HG02623 (cell line): Measurements from ENCODE around the gene UBC.
A peak's percentile ranks its signal among the peaks of the same experiment; 100 is the strongest.

ENCODE experiments used
- ATAC-seq: cut with Tn5 transposase; IDR thresholded peaks from one replicate; pipeline ENCODE4 v1.9.1; 2021; ENCODE audit warnings: moderate library complexity; ENCODE audit not compliant: unreplicated experiment

Gene UBC

DNA sequence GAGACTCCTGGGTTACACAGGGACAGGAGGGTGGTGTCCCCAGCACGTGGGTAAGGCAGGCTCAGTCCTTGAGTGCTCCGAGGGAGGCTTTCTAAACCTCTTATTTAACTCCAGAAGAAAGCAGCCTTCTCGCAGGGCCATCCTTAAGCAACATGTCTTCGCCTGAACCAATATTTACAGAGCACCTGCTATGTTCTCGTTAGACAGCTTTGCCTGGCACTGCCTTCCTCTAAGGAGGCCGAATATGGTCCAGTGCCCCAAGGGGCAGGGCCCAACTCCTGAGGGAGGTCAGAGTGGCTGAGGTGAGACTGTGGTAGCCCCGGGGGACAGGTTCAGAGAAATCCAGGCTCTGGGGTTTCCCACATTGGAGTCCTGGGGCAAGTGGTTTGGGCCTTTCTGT is 48.7 kb downstream of the UBC start:
- no peak for ATAC-seq

GRCh38 chr12:124864326-124864752 is 50.1 kb downstream of the UBC start:
- ATAC-seq, result no peak

DNA sequence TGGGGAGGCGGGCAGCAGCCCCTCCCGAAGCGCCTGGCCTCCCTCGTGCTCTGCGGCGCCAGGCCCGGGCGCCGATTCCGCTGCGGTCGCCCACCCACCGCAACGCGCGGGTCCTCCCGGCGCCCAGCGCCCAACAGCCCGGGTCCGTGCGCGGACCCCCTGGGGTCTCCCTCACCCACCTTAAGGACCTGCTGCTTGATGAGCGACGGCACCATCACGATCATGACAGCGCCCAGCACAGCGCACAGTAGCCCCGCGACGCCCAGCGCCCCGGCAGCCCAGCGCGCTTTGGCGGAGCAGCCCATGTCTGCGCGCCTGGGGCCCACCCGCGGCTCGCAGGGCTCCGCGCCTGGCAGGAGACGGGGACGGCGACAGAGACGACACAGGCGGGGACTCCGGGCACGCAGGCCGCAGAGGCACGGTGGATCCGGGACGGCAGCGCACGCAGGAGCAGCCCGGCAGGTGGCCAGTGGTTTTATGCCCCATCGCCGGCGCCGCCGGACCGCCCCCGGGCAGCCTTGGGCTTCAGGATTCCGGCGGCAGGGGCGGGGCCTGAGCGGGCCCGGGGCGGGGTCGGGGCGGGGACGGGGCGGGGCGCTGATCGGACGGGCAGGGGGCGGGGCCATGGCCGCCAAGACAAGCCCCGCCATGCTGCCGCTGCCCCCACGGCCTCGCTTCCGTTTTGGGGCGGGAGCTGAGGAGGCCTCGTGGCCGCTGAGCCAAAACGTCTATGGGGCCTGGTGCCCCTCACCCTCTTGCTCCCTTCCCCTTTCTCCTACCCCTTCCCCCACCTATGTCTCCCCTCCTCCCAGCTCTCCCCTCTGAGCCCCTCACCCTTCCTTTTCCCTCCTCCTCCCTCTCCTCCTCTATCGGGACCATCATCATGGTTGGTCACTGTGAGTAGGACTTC is 50.8 kb downstream of the UBC start, which contains the start of gene SCARB1:
TSS of gene SCARB1 (minus strand) at position 449 of the 910 bp plus-strand sequence. CDS start at position 305, 144 bp downstream.
- ATAC-seq, result peak; percentile 53

- ATAC-seq, result peak; percentile 14
Measured at GRCh38 chr12:124862768-124863415, 51.6 kb downstream of the UBC start.

DNA sequence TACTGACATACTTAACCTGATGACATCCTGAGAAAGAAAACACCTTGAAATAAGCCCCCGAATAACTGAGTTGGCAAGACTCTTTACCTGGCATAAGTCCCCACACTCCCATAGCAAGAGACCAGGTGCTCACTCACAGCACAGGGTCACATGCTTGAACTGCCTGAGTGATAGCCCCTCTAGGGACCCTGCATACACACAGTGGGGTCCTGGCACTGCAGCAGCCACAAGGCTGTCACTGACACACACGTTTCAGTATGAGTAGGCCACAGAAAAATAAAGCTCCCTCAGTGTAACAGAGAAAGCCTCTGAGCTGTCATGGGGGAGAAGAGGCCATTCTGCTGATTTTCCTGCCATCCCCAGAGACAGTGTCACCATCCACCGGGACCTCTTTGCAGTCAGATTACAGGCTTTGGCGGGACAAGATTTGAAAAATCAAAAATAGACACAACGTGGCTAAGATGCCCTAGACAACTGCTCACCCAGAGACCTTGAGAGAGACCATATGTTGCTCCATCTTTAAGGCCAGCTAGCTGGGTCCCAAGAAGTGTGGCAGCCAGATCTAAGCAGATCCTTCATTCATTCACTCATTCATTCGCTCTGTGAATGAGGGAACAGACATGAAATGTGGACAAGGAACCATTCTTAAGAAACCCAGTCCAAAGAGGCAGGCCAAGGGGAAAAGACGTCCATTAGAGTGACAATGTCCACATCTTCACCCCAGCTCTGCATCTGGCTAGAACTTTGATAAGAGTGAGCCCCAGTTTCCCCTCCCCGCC is 52.4 kb downstream of the UBC start:
- no peak for ATAC-seq
